WERI-Rb-1 (cell line): Measurements from ENCODE around the gene BOC.

ENCODE experiments used
- DNase-seq: peaks from one replicate; pipeline ENCODE4 v3.0.0-alpha.2; 2020
- H3K27ac ChIP-seq: fragments of 250-450 bp; sonication (Bioruptor Pico); 2 replicates; pipeline ENCODE4 v1.5.1; 2020; ENCODE audit warnings: mild to moderate bottlenecking, moderate library complexity
- H3K27me3 ChIP-seq: fragments of 250-450 bp; sonication (Bioruptor Pico); 2 replicates; pipeline ENCODE4 v1.5.1; 2021; ENCODE audit warnings: mild to moderate bottlenecking, low read depth, moderate library complexity; ENCODE audit not compliant: insufficient read depth, severe bottlenecking
- H3K36me3 ChIP-seq: fragments of 250-450 bp; sonication (Bioruptor Pico); 2 replicates; pipeline ENCODE4 v1.5.1; 2020; ENCODE audit warnings: mild to moderate bottlenecking, moderate library complexity
- H3K4me3 ChIP-seq: 2 replicates; pipeline ENCODE4 v1.5.1; 2011; ENCODE audit warnings: low read depth, mild to moderate bottlenecking, control low read depth, low read length
- H3K9me3 ChIP-seq: fragments of 250-450 bp; sonication (Bioruptor Pico); 2 replicates; pipeline ENCODE4 v1.5.1; 2021; ENCODE audit warnings: mild to moderate bottlenecking, moderate library complexity; ENCODE audit not compliant: severe bottlenecking
- CTCF ChIP-seq: IDR thresholded peaks from 2 replicates; pipeline ENCODE4 v1.5.1; 2011; ENCODE audit warnings: low read depth, mild to moderate bottlenecking, control low read depth, inconsistent platforms, low read length

Gene BOC

GRCh38 chr3:113249111-113249510, 37.8 kb downstream of the BOC start:
- Histone ChIP-seq H3K27ac (no peak overlapping the region), H3K4me3 (no peak overlapping the region), H3K36me3 (no peaks in the 10 kb centered on the region), H3K27me3 (no peaks in the 10 kb centered on the region), H3K9me3 (no peaks in the 10 kb centered on the region)
- no peak for DNase-seq
- TF ChIP-seq CTCF = no peak

- H3K27ac ChIP-seq = no peak overlapping the region
- H3K9me3 ChIP-seq = no peaks in the 10 kb centered on the region
- no peaks in the 10 kb centered on the region for H3K27me3 ChIP-seq
- no peak for TF ChIP-seq CTCF
- no peak overlapping the region for H3K4me3 ChIP-seq
- DNase-seq = no peak
- no peaks in the 10 kb centered on the region for H3K36me3 ChIP-seq
Measured at GRCh38 chr3:113249601-113250000, 38.2 kb downstream of the BOC start.

GRCh38 chr3:113250566-113250965, 39.2 kb downstream of the BOC start:
- Histone ChIP-seq H3K36me3 (no peaks in the 10 kb centered on the region), H3K9me3 (no peaks in the 10 kb centered on the region), H3K27me3 (no peaks in the 10 kb centered on the region), H3K4me3 (no peak overlapping the region), H3K27ac (no peak overlapping the region)
- no peak for TF ChIP-seq CTCF
- DNase-seq = no peak

- Histone ChIP-seq H3K36me3 (no peaks in the 10 kb centered on the region), H3K27me3 (no peaks in the 10 kb centered on the region), H3K27ac (no peak overlapping the region), H3K4me3 (no peak overlapping the region), H3K9me3 (no peaks in the 10 kb centered on the region)
- no peak for TF ChIP-seq CTCF
- DNase-seq = no peak
Measured at GRCh38 chr3:113251817-113252216, 40.5 kb downstream of the BOC start.

GRCh38 chr3:113252553-113252952, 41.2 kb downstream of the BOC start:
- no peak for DNase-seq
- H3K36me3 ChIP-seq = no peaks in the 10 kb centered on the region
- H3K27ac ChIP-seq = no peak overlapping the region
- H3K9me3 ChIP-seq = no peaks in the 10 kb centered on the region
- no peak overlapping the region for H3K4me3 ChIP-seq
- no peaks in the 10 kb centered on the region for H3K27me3 ChIP-seq
- TF ChIP-seq CTCF = no peak

GRCh38 chr3:113253702-113254101, 42.3 kb downstream of the BOC start:
- Histone ChIP-seq H3K27ac (no peak overlapping the region), H3K27me3 (no peaks in the 10 kb centered on the region), H3K36me3 (no peaks in the 10 kb centered on the region), H3K9me3 (no peaks in the 10 kb centered on the region), H3K4me3 (no peak overlapping the region)
- DNase-seq = no peak
- no peak for TF ChIP-seq CTCF
